ENCODE results near the gene AACS.
"Not testable (repeated sequence)": the region's sequence is repeated elsewhere in the genome, so short reads cannot be mapped to it uniquely, and the experiment has no call there.

The AACS gene

DNA sequence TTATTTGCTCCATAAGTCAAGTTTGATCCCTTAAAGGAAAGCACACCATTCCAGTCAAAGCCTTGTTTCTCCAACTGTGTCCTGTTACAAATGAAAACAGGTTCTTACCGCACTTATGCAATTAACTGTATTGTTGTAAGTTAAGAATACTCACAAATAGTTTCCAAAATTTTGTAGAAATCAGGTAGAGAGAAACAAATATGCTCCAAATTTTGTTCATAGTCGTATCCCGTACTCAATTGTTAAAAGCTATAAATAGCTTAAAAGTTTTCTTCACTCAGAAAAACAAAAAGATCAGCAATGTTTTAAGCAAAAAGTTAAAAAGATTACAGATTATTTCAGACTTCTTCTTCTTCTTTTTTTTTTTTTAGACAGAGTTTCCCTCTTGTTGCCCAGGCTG is 4.0 kb upstream of the AACS start:
- TF ChIP-seq EZH2phosphoT487 (IDR thresholded peaks at IDR 0.05; ENCODE audit: borderline replicate concordance, low read length) = no peak
- TF ChIP-seq, protein P1, sequence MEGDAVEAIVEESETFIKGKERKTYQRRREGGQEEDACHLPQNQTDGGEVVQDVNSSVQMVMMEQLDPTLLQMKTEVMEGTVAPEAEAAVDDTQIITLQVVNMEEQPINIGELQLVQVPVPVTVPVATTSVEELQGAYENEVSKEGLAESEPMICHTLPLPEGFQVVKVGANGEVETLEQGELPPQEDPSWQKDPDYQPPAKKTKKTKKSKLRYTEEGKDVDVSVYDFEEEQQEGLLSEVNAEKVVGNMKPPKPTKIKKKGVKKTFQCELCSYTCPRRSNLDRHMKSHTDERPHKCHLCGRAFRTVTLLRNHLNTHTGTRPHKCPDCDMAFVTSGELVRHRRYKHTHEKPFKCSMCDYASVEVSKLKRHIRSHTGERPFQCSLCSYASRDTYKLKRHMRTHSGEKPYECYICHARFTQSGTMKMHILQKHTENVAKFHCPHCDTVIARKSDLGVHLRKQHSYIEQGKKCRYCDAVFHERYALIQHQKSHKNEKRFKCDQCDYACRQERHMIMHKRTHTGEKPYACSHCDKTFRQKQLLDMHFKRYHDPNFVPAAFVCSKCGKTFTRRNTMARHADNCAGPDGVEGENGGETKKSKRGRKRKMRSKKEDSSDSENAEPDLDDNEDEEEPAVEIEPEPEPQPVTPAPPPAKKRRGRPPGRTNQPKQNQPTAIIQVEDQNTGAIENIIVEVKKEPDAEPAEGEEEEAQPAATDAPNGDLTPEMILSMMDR (IDR thresholded peaks at IDR 0.05; ENCODE audit: low read depth, low read length, poor library complexity, severe bottlenecking) = no peak
- H3K36me3 ChIP-seq (ENCODE audit: control insufficient read depth, low read length) = no peaks in the 10 kb centered on the region
- peaks cover 12% of the 10 kb centered on the region for H3K4me1 ChIP-seq (ENCODE audit: control insufficient read depth, low read length)
- no peaks in the 10 kb centered on the region for H4K20me1 ChIP-seq (ENCODE audit: control insufficient read depth, insufficient read depth, low read depth, low read length)
- no peak overlapping the region for H3K4me2 ChIP-seq (ENCODE audit: low read length)
- H3K9me3 ChIP-seq (ENCODE audit: control insufficient read depth, insufficient read depth, low read length) = peaks cover 3% of the 10 kb centered on the region; the same call in 1 of the 2 replicates
- H3K27ac ChIP-seq (ENCODE audit: low read depth, low read length) = no peak overlapping the region
- peaks cover 8% of the 10 kb centered on the region for H3K79me2 ChIP-seq (ENCODE audit: control insufficient read depth, low read length)
- no peaks in the 10 kb centered on the region for H3K27me3 ChIP-seq (ENCODE audit: control insufficient read depth, low read length)
- no peaks in the 10 kb centered on the region for H3F3A ChIP-seq (ENCODE audit: control insufficient read depth, insufficient read depth)
- no peaks in the 10 kb centered on the region for H3K9me2 ChIP-seq (replicated peaks; ENCODE audit: control insufficient read depth, low read length)
- no peak overlapping the region for H3K4me3 ChIP-seq (ENCODE audit: low read length)

DNA sequence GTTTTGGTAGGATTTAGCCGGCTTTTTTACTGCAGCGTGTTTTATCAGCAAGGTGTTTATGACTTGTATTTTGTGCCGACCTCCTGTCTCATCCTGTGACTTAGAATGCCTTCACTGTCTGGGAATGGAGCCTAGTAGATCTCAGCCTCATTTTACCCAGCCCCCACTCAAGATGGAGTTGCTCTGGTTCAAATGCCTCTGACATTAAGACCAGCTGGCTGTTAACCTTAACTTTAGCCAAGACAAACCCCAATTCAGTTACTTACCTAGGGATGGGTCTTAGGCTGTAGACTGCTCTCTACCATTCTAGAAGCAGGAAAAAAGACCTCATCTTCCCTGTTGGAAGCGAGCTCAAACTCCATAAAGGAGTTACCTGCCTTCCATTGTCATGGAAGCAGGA is 1.7 kb upstream of the AACS start:
- not testable (repeated sequence) for H3K27ac ChIP-seq (ENCODE audit: low read depth, low read length); H3K4me2 ChIP-seq (ENCODE audit: low read length); H3K27me3 ChIP-seq (ENCODE audit: control insufficient read depth, low read length); H4K20me1 ChIP-seq (ENCODE audit: control insufficient read depth, insufficient read depth, low read depth, low read length); H3K9me2 ChIP-seq (replicated peaks; ENCODE audit: control insufficient read depth, low read length); H3K9me3 ChIP-seq (ENCODE audit: control insufficient read depth, insufficient read depth, low read length); H3F3A ChIP-seq (ENCODE audit: control insufficient read depth, insufficient read depth); H3K4me3 ChIP-seq (ENCODE audit: low read length); H3K36me3 ChIP-seq (ENCODE audit: control insufficient read depth, low read length)
- Histone ChIP-seq H3K79me2 (ENCODE audit: control insufficient read depth, low read length) (peaks cover 18% of the 10 kb centered on the region), H3K4me1 (ENCODE audit: control insufficient read depth, low read length) (peaks cover 16% of the 10 kb centered on the region)

DNA sequence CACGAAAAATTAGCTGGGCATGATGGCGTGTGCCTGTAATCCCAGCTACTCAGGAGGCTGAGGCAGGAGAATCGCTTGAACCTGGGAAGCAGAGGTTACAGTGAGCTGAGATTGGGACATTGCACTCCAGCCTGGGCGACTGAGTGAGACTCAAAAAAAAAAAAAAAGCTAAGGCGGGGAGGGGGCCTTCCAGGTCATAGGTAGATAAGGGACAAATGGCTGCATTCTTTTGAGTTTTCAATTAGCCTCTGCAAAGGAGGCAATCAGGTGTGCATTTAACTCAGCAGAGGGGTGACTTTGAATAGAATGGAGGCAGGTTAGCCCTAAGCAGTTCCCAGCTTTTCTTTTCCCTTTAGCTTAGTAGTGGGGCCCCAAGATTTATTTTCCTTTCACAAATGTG is 743 bp upstream of the AACS start:
- no peaks in the 10 kb centered on the region for H3K27me3 ChIP-seq (ENCODE audit: control insufficient read depth, low read length)
- no peaks in the 10 kb centered on the region for H3K36me3 ChIP-seq (ENCODE audit: control insufficient read depth, low read length)
- H3K4me2 ChIP-seq (ENCODE audit: low read length) = peak overlapping the region; percentile 97
- H3K4me3 ChIP-seq (ENCODE audit: low read length) = peak overlapping the region; percentile 84
- no peak for TF ChIP-seq EZH2phosphoT487 (IDR thresholded peaks at IDR 0.05; ENCODE audit: borderline replicate concordance, low read length)
- TF ChIP-seq, protein P1 (IDR thresholded peaks at IDR 0.05; ENCODE audit: low read depth, low read length, poor library complexity, severe bottlenecking) = no peak
- H3K79me2 ChIP-seq (ENCODE audit: control insufficient read depth, low read length) = peaks cover 21% of the 10 kb centered on the region
- H3F3A ChIP-seq (ENCODE audit: control insufficient read depth, insufficient read depth) = no peaks in the 10 kb centered on the region
- H3K9me3 ChIP-seq (ENCODE audit: control insufficient read depth, insufficient read depth, low read length) = peaks cover 3% of the 10 kb centered on the region; the same call in 1 of the 2 replicates
- H3K9me2 ChIP-seq (replicated peaks; ENCODE audit: control insufficient read depth, low read length) = no peaks in the 10 kb centered on the region
- H3K4me1 ChIP-seq (ENCODE audit: control insufficient read depth, low read length) = peaks cover 16% of the 10 kb centered on the region
- no peak overlapping the region for H3K27ac ChIP-seq (ENCODE audit: low read depth, low read length)
- H4K20me1 ChIP-seq (ENCODE audit: control insufficient read depth, insufficient read depth, low read depth, low read length) = 0 out of 2 replicates have a peak, but pooled peaks cover 1% of the 10 kb centered on the region

DNA sequence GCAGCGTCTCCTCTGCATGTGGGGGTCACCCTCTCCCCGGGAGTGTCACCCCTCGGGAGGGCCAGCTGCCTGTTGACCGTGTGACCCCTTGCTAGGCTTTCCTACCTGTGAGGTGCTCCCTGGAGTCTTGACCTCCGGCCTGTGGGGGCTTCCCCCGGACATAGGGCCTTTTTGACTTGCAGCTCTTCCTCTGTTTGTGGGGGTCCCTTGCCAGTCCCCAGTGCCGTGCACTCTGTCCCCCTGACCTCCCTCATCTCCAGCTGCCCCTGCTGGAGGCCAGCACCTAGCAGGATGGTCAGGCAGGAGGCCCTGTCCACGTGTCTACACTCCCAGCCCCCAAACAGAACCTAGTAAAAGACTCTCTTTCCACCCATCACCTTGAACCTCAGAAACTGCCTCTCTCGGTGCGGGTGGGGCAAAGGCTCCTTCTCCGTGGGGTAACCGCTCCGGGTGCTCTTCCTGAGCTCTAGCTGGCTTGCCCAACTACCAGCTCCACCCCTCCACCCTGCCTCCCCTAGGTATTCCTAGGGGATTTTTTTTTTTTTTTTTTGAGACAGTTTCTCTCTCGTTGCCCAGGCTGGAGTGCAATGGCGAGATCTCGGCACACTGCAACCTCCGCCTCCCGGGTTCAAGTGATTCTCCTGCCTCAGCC is 810 bp downstream of the AACS start:
- Histone ChIP-seq H3K36me3 (ENCODE audit: control insufficient read depth, low read length) (peaks cover 2% of the 10 kb centered on the region; the same call in 1 of the 2 replicates), H3K27ac (ENCODE audit: low read depth, low read length) (no peak overlapping the region), H4K20me1 (ENCODE audit: control insufficient read depth, insufficient read depth, low read depth, low read length) (0 out of 2 replicates have a peak, but pooled peaks cover 3% of the 10 kb centered on the region), H3K9me3 (ENCODE audit: control insufficient read depth, insufficient read depth, low read length) (peaks cover 1% of the 10 kb centered on the region; the same call in 1 of the 2 replicates), H3K9me2 (replicated peaks; ENCODE audit: control insufficient read depth, low read length) (no peaks in the 10 kb centered on the region), H3K4me3 (ENCODE audit: low read length) (peak overlapping the region; percentile 84), H3K79me2 (ENCODE audit: control insufficient read depth, low read length) (peaks cover 26% of the 10 kb centered on the region), H3K4me1 (ENCODE audit: control insufficient read depth, low read length) (peaks cover 28% of the 10 kb centered on the region), H3K4me2 (ENCODE audit: low read length) (peak overlapping the region; percentile 97), H3K27me3 (ENCODE audit: control insufficient read depth, low read length) (no peaks in the 10 kb centered on the region), H3F3A (ENCODE audit: control insufficient read depth, insufficient read depth) (no peaks in the 10 kb centered on the region)
- no peak for TF ChIP-seq EZH2phosphoT487 (IDR thresholded peaks at IDR 0.05; ENCODE audit: borderline replicate concordance, low read length)
- TF ChIP-seq, protein P1 (IDR thresholded peaks at IDR 0.05; ENCODE audit: low read depth, low read length, poor library complexity, severe bottlenecking) = no peak

All from DOHH2 (cell line).